Cardiac septum (tissue), 1 donor: ENCODE data around the gene GABPB2. TPM values are rescaled to one million over a fixed set of nuclear protein-coding genes. Genes with fewer than 3 reads are reported as not detected.
A peak's percentile ranks its signal among the peaks of the same experiment; 100 is the strongest.

Experiments used
- DNase-seq: peaks from one replicate; pipeline ENCODE4 v3.0.0-alpha.2; 2020; ENCODE audit warnings: low spot score
- intact Hi-C: fragments of 100-400 bp; cut with DNase I; formaldehyde crosslinking; loops from one replicate; pipeline ENCODE4 v1.14.0; 2022
- total RNA-seq: library from RNA; stranded (reverse); fragmentation: NEBNext Ultra II Directional; extraction: Animal tissue kit (Norgen Biotek cat#: 25700); gene quantifications from one replicate; pipeline ENCODE4 v1.2.1, GENCODE V29; 2021
- donor health status: DM: no; HTN: no; CAD: no.

GABPB2 gene
- total RNA-seq, 1 donor from 2014 or later: 11.7 TPM

DNA sequence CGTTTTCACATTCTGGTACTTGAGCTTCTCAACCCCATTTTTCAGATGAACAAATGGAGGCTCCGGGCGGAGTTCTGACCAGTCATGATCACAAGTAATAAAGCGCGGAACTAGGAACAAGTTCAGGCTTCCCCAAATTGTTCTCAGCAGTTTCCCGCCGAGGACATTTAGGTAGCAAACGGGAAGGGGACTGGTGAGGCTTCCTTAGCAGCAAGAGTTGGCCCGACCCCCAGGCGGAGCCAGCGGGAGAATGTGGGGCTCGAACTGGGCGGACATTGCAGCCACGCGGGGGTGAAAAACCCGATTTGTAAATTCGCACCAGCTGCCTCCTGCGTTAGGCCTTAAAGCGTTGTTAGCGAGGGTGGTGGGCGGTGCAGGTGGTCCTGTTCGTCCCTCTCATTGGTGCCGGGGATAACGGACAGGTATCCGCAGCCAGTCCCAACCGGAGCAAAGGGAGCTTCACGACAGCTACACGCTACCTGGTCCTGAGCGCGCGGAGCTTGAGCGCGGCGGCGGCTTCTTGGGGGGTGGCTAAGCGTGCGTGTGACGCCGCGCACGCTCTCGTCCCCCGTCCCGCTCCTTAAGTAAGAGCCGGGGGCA is 60.5 kb downstream of the GABPB2 start:
- intact Hi-C loops: no loop called here
- DNase-seq: no peak

DNA sequence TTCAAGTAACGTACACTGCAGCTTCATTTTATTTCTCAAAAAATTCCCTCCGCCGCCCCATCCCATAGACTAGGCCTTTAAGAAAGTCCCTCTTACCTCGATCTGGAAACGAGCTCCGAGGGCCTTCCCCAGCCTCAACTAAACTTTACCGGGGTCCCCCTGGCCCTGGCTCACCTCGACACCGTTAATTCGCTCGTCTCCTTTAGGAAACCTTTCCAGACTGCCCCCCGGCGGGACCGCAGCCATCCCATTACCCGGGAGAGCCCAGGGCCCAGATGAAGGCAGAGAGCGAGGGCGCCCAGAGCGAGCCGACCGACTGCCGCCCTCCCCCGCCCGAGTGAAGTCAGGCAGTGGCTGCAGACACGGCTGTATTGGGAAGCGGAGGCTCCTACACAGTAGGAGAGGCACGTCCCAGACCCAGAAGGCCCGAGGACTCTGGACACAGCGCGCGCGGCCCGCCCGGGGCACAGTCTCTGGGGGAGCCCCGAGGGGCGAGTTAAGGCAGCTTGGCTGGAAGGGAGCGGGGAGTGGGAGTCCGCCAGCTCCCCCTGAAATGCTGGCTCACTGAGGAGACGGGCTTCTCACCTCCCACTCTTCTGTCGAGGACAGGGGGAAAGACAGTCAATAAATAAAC is 61.3 kb downstream of the GABPB2 start:
- intact Hi-C loops: no loop called here
- no peak for DNase-seq

DNA sequence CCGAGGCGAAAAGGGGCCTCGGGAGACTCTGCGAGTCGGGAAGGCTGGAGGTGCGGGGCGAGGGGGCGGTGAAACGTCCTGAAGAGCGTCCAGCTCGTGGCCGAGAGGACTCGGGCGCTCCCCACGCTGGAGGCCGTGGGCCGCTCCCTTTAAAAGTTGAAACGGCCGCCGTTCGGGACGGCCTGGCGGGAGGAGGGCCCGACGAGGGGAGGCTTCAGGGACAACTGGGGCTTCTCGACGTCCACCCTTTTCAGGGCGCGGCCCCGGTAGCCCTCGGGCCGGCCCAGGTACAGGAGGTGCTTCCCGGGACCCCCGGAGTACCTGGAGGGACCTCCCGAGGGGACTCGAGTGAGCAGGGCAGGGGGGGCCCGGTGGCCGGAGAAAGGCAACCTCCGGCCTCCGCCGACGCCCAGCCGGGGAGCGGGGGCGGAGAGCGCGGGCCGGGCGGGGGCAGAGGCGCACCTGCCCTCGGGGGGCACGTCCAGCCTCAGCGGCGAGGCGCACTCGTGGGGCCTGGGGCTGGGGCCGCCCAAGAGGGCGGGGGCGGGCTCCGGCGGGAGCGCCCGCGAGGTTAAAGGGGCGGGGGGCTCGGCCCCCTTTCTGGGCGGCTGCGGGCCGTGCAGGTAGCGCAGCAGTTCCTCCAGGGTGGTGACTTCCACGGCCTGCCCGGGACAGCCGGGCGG is 61.9 kb downstream of the GABPB2 start:
- no peak for DNase-seq

DNA sequence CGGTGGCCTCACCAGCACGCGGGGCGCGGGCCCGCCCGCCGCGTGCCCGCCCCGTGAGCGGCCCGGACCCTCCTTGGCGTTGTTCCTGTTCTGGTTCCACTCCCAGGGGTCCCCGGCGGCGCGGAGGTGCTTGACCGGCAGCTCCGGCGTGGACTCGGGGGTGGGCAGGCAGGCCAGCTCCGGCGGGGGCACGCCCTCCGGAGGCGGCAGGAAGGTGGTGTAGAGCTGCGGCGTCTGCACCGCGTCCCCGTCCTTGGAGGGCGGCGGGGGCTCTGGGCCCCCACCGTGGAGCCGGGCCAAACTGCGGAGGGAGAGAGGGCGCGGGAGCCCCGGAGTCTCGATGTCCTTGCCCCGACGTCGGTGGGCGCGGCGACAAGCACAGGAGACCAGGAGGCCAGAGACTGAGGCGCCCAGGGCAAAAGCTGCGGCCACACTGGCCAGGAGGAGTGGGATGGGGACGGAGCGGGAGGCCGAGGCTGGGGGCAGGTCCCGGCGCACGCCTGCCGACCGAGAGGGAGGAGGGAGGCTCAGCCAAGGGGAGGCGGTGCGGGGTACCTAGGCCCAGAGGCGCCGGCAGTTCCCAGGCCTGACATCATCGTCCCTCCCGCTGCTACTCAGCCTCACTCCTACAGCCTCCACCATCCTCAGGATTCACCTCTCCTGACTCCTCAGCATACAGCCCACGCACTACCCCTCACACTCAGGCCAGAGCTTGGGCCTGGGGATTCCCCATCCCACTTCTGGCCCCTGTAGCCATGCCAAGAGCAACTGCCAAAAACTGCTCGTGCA is 62.7 kb downstream of the GABPB2 start:
- intact Hi-C loops: no loop called here
- no peak for DNase-seq

More for the DNA sequence above, 61.9 kb downstream of the GABPB2 start:
- intact Hi-C loops: no loop called here

DNA sequence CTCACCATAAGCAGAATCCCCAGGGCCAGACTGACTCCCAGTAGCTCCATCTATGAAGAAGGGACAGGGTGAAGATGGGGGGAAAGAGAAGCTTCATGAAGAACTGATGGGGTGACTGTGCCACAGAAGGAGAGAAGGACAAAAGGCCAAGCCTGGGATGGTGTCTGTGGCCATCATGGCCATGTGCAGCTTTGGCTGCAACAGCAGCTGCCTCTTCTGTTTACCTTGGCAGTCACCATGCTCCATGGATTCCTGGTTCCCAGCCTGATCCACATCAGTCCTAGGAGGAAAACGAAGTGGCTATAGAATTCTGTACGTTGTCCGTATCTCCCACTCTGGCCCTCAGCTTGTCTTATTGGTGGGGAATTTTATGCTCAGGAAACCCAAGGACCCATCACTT is 63.8 kb downstream of the GABPB2 start:
- intact Hi-C loops: no loop called here
- no peak for DNase-seq

DNA sequence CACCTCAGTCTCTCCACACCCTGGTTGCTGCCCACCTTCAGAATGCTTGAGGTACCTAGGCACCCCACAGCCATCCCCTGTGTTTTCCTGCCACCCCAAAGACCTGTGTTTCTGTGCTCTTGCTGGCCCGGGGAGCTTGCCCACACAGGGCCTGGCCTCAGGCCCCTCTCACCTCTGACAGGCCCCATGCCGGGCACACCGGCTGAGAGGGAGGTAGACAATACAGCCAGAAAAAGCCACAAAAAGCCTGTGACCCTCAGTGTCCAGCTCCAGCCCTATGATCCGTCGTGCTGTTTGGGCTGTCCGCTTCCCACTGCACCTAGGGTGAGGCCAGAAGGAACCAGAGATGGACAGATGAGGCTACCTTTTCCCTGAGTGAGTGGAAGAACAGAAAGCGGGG is 64.4 kb downstream of the GABPB2 start:
- DNase-seq: no peak
- intact Hi-C loops: no loop called here

DNA sequence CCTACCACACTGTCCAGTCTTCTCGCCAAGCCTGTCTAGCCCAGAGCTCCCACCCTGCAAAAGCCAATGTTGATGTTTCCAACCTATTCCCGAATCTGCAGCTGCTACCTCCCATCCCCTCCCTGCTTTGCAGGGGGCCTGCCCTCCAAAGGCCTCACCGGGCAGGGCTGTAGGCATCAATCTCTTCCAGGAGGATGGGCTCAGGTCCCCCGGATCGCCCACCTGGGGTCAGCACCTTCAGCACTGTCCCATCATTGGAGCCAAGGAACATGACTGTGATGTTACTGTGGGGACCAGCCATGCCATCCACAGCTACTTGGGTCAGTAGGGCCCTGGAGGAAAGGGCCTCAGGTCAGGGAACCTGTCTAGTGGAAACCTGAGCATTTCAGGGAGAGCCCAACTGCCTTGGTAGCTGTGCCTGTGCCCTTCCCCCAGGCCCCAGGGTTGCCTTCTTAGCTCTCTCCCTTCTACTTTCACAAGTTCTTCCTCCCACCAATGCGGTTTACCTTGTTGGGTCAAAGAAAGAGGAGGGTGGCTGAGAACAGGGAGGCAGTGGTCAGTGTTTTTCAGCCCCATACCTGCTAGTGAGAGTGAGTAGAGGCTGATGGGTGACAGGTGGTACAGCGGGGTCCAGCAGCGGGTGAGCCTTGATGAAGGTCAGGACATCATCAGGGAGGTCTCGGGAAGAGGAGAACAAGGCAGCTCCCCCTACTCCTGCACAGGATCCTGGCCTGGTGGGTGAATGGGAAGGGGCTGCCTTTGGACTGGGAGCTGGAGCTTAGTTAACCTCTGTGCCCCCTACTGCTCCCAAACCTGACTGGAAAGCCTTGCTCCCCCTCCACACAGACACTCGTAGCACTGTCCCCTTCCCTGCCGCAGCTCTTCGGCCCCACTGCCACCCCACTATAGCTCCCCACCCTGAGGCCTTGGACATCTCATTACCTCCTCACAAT is 65.1 kb downstream of the GABPB2 start:
- intact Hi-C loops: no loop called here
- no peak for DNase-seq

DNA sequence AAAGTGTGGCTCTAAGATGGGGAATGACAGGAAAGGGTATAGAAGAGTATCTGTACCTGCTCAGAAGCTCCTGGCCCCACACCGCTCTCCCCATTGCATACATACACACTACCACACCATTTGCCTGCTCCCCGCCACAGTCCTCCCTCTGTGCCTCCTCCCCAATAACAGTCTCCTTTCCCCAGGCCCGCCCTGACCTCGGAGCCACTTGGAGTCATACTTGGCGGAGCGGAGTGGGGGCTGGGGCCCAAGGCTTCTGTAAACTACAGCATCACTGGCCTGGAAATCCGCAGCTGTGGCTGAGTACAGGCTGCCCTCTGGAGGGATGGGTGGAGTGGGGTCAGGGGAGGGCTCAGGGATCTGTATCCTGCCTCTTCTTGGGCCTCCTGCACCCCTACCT is 67.2 kb downstream of the GABPB2 start:
- intact Hi-C loops: no loop called here
- no peak for DNase-seq

DNA sequence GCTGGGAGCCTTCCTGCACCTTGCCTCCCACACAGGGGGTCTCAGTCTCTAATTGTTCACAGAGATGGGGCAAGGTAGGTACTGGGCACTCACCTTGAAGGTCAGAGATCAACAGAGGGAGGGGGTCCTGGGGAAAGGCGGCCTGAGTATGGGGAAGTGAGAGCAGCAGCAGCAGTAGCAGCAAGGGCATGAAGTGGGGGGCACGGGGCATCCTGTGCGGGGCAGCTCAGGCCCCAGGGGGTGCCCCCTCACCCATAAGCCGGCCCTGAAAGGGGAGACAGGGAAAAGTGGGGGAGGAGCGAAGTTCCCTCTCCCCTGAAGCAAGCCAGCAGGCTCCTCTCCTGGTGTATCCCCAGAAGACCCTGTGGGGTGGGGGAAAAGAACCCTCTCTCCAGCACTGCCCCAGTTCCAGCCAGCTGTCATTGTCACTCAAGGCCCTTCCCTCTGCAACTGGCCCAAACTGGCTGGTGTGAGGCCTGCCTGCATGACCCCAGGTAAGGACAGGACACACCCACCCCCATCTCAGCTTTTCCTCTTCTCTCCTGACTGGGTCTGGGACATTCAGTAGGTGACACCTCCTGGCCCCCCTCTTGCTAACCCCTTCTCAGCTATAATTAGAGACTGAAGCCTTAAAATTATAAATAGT is 72.0 kb downstream of the GABPB2 start:
- intact Hi-C loops: no loop called here
- DNase-seq: no peak

DNA sequence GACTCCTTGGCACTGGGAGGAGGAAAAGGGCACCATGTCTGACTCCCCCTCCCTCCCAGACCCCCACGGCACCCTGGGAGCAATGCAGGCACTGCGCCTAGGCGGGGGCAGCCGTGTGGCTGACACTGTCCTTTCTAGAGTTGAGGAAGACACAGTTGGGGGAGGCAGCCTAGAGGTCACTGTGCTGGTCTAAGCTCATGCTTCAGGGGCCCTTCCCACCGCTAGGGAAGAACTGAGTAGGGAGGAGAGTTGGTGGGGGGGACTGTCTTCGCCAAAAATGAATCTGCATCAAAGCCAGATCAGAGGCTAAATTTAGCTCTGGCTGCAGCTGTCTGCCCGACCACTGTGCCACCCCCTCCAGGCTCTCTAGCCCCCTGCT is 72.5 kb downstream of the GABPB2 start:
- no peak for DNase-seq
- intact Hi-C loops: no loop called here

DNA sequence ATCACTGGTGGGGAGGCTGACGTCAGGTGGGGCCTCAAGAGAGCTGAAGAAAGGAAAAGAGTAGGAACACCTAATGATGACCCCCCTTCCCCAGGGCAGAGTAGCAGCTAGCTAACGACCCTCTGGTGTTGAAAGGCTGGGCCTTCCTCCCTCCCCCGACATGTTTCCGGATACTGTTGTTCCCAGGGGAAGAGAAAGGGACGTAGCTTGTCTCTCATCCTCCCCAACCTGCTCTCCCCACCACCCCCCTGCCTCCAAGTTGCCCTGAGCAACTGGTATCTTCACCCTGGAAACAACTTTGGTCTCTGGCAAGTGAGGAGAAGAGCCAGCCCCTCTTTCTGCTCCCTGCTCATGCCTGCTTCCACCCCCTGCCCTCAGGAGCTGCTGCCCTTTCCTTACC is 73.4 kb downstream of the GABPB2 start:
- intact Hi-C loops: no loop called here
- no peak for DNase-seq

DNA sequence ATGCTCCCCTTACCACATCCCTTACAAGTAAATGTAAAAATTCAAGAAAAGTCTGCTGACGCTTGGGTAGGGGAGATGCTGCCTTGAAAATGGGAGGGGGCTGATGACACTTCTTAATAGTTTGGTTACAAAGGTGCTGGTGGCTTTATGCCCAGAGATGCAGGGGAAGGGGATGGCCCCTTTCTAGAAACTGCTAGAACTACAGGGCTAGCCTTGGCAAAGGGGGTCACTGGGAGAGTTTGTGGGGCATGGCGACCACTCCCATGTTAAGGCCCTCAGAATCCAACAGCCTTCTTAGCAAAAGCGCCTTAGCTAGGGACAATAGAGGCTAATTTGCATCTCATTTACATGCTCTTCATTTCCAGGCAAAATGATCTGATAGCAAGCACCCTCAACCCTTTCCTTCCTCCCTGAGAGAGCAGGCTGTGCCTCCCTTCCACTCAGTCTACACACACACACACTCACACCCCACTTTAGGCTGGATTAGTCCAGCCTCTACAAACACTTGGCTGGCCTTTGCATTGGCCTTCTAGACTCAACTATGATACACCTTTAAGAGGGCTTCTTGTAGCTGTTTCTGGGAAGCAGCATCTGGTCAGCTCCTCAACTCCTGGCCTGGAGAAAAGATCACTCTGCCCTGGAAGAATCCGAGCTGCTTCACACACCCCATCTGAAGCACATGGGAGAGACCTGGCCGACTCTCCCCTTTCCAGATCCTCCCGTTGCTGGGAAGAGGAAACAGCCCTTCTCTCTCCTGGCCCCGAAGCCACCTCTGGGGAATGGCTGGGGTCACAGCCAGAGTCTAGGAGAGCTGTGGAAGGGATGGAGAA is 74.1 kb downstream of the GABPB2 start:
- DNase-seq: no peak
- intact Hi-C loops: loop anchor here (5.0 kb wide), 2 partner anchors 72 to 122 kb away; partner anchors contain the start of gene GABPB2

DNA sequence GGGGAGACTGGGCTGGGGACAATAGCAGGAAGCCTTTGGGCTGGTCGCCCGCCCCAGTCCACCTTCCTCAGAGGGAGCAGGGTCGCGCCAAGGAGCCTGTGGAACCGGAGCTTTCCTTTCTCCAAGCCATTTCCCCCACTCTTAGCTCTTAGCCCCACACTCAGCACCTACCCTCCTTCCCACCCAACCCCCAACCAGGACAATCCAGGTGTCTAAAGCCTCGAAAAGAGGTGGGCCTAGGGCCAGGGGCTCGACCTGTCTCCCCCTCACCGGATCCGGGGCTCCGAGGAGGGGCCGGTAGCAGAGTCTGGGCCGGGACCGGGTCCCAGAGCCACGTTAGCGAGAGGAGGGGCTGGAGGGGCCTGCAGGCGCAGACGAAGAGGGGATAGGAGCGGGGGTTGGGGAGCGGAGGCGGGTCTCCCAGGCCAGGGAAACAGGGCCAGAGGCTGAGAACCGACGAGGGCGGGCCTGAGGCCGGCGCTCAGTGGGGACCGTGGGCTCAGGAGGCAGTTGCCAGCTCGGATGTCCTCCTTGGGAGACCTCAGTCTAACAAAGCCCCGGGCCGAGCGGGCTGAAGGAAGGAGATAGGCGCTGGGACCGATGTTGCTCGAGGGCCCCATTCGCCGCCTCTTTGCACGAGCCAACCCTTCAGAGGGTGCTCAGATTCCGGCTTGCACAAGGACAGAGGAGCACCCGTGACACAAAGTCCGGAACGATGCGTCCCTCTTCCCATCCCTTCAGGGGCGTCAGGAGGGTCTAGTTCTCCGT is 74.9 kb downstream of the GABPB2 start:
- DNase-seq: no peak
- intact Hi-C loops: loop anchor here (5.0 kb wide), 2 partner anchors 73 to 123 kb away; partner anchors contain the start of gene GABPB2

DNA sequence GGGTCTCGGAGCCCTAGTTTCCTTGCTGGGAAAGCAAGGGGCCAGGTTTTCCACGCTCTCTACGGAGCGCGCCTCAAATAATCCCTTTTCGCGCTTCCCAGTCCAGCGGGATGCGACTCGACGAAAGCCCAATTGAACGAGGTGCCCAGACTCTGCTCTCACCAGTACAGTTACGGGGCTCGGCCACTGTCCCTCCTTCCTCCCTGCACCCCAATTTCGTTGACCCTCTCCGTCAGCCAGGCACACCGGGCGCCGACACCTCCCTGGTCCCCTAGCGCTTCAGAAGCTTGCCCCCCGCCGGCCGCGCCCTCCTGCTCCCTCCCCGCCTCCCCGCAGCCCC is 75.5 kb downstream of the GABPB2 start:
- intact Hi-C loops: loop anchor here (5.0 kb wide), 2 partner anchors 74 to 124 kb away; partner anchors contain the start of gene GABPB2
- DNase-seq: no peak

DNA sequence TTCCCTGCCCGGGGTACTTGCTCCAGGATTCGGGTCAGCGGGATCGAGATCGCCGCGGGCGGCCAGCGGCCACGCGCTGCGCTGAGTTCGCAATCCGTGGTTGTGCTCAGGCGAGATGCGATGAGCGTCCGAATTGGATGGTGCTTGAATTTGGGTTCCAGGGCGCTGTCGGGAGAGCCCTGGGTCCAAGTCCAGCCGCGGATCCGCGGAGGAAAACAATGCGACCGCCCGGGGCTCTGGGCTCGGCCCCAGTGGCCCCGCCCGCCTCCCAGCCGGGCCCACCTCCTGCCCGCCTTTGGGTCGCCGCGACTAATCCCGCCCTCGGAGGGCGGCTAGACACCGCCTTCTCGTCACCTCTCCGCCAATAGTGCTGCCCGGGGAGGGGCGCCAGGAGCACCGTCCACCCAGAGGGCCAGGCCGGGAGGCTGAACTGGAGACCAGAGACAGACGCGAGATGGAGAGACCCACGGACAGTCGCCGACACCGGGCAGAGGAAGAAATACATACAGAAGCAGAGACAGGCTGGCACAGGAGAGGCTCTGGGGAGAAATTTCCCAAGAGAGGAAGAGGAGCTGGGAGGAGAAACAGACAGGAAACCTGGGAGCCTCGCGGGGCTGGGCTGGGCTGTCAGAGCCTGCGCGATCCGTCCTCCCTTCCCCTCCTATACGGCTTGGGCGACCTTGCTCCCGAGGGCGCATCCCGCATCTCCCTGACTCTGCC is 76.0 kb downstream of the GABPB2 start, which contains the start of gene SEMA6C:
SEMA6C (minus strand) TSS at position 220 of the 720 bp plus-strand sequence. CDS start 4,010 bp downstream, outside the sequence.
- intact Hi-C loops: loop anchor here (5.0 kb wide), 2 partner anchors 74 to 124 kb away; partner anchors contain the start of gene GABPB2
- peak; percentile 100 for DNase-seq

DNA sequence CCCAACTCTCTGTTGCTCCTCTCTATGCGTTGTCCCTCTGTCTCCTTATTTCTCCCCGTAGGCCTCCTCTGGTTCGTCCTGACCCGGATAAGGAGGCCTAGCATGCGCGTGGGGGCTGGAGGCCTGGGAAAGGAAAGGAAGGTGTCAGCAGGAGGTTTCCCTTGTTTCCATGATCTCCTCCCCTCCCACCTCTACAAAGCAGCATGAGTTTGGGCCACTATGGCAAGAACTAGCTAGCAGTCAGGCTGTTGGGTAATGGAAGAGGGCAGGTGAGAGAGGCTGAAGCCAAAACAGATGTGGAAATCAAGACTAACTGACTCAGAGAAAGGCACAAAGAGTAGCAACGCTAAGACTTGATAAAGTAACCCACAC is 76.6 kb downstream of the GABPB2 start:
- intact Hi-C loops: loop anchor here (5.0 kb wide), 2 partner anchors 75 to 125 kb away; partner anchors contain the start of gene GABPB2
- DNase-seq: no peak
